ENCODE data around the gene SEPTIN14. TPM values are rescaled to one million over a fixed set of nuclear protein-coding genes. Genes with fewer than 3 reads are reported as not detected.
"Not testable (repeated sequence)": the region's sequence is repeated elsewhere in the genome, so short reads cannot be mapped to it uniquely, and the experiment has no call there.

SEPTIN14 gene
- total RNA-seq, 1 donor from 2014 or later = not detected

- Mint-ChIP-seq H3K9me3 (no peaks in the 10 kb centered on the region), H3K4me1 (no peaks in the 10 kb centered on the region), H3K4me3 (no peak overlapping the region), H3K36me3 (ENCODE audit: low read depth) (no peaks in the 10 kb centered on the region), H3K27ac (ENCODE audit: unreplicated experiment) (no peak overlapping the region), H3K27me3 (ENCODE audit: low read depth) (peaks cover 3% of the 10 kb centered on the region)
- TF ChIP-seq CTCF (conservative IDR thresholded peaks at IDR 0.05) = no peak
- no peak for DNase-seq (ENCODE audit: low read depth, low spot score)
Measured at GRCh38 chr7:55871932-55872485, 9.5 kb upstream of the SEPTIN14 start.

GRCh38 chr7:55868989-55869388 lies 6.4 kb upstream of the SEPTIN14 start:
- DNase-seq (ENCODE audit: low read depth, low spot score); H3K9me3 Mint-ChIP-seq: not testable (repeated sequence)

GRCh38 chr7:55845164-55845563 lies 17.4 kb downstream of the SEPTIN14 start:
- H3K4me1 Mint-ChIP-seq; H3K27me3 Mint-ChIP-seq (ENCODE audit: low read depth); H3K27ac Mint-ChIP-seq (ENCODE audit: unreplicated experiment); H3K4me3 Mint-ChIP-seq; DNase-seq (ENCODE audit: low read depth, low spot score); H3K36me3 Mint-ChIP-seq (ENCODE audit: low read depth): not testable (repeated sequence)
- H3K9me3 Mint-ChIP-seq = peaks cover 10% of the 10 kb centered on the region

More at GRCh38 chr7:55868989-55869388, 6.4 kb upstream of the SEPTIN14 start:
- not testable (repeated sequence) for H3K4me3 Mint-ChIP-seq; H3K27ac Mint-ChIP-seq (ENCODE audit: unreplicated experiment); H3K4me1 Mint-ChIP-seq; H3K36me3 Mint-ChIP-seq (ENCODE audit: low read depth); H3K27me3 Mint-ChIP-seq (ENCODE audit: low read depth)

GRCh38 chr7:55838595-55838994 lies 24.0 kb downstream of the SEPTIN14 start:
- peaks cover 3% of the 10 kb centered on the region for H3K9me3 Mint-ChIP-seq

GRCh38 chr7:55827577-55827976 lies 35.0 kb downstream of the SEPTIN14 start:
- Mint-ChIP-seq H3K4me1 (no peaks in the 10 kb centered on the region), H3K27ac (ENCODE audit: unreplicated experiment) (no peak overlapping the region), H3K36me3 (ENCODE audit: low read depth) (peaks cover 5% of the 10 kb centered on the region), H3K27me3 (ENCODE audit: low read depth) (no peaks in the 10 kb centered on the region), H3K4me3 (no peak overlapping the region), H3K9me3 (peaks cover 25% of the 10 kb centered on the region)
- no peak for TF ChIP-seq CTCF (conservative IDR thresholded peaks at IDR 0.05)
- no peak for DNase-seq (ENCODE audit: low read depth, low spot score)

More at GRCh38 chr7:55838595-55838994, 24.0 kb downstream of the SEPTIN14 start:
- H3K4me3 Mint-ChIP-seq = no peak overlapping the region
- H3K27me3 Mint-ChIP-seq (ENCODE audit: low read depth) = no peaks in the 10 kb centered on the region
- no peaks in the 10 kb centered on the region for H3K4me1 Mint-ChIP-seq
- H3K36me3 Mint-ChIP-seq (ENCODE audit: low read depth) = no peaks in the 10 kb centered on the region
- no peak for TF ChIP-seq CTCF (conservative IDR thresholded peaks at IDR 0.05)
- no peak overlapping the region for H3K27ac Mint-ChIP-seq (ENCODE audit: unreplicated experiment)
- no peak for DNase-seq (ENCODE audit: low read depth, low spot score)

GRCh38 chr7:55818686-55819085 lies 43.9 kb downstream of the SEPTIN14 start:
- Mint-ChIP-seq H3K27ac (ENCODE audit: unreplicated experiment) (no peak overlapping the region), H3K36me3 (ENCODE audit: low read depth) (peaks cover 7% of the 10 kb centered on the region), H3K4me3 (no peak overlapping the region), H3K27me3 (ENCODE audit: low read depth) (no peaks in the 10 kb centered on the region), H3K4me1 (no peaks in the 10 kb centered on the region), H3K9me3 (peaks cover 21% of the 10 kb centered on the region)
- DNase-seq (ENCODE audit: low read depth, low spot score) = no peak
- no peak for TF ChIP-seq CTCF (conservative IDR thresholded peaks at IDR 0.05)

- not testable (repeated sequence) for H3K36me3 Mint-ChIP-seq (ENCODE audit: low read depth)
- H3K9me3 Mint-ChIP-seq = peaks cover 13% of the 10 kb centered on the region
Measured at GRCh38 chr7:55797260-55797659, 65.3 kb downstream of the SEPTIN14 start.

More at GRCh38 chr7:55797260-55797659, 65.3 kb downstream of the SEPTIN14 start:
- not testable (repeated sequence) for DNase-seq (ENCODE audit: low read depth, low spot score); H3K4me3 Mint-ChIP-seq; H3K4me1 Mint-ChIP-seq; H3K27me3 Mint-ChIP-seq (ENCODE audit: low read depth); H3K27ac Mint-ChIP-seq (ENCODE audit: unreplicated experiment)

Data from neural crest cell (in vitro differentiated cells).